ENCODE results near the gene BMAL1. TPM values are rescaled to one million over a fixed set of nuclear protein-coding genes. Genes with fewer than 3 reads are reported as not detected.

The BMAL1 gene
- total and polyA plus RNA-seq, 2 of the 4 experiments (the other 2 are of a cell fraction): 8.8 to 9.9 TPM

GRCh38 chr11:13368041-13368446, 90.5 kb downstream of the BMAL1 start:
- dilution Hi-C loops (cut with HindIII; ENCODE audit: low sequenced_read_pairs, unreplicated experiment) (no loop called here), in situ Hi-C loops (cut with MboI; ENCODE audit: low sequenced_read_pairs) (no loop called here), intact Hi-C loops (cut with micrococcal nuclease) (no loop called here)
- Histone ChIP-seq H2AK9ac (replicated peaks; ENCODE audit: low read depth, low read length, poor library complexity) (no peak overlapping the region), H2BK20ac (ENCODE audit: low read depth, low read length) (0 out of 2 replicates have a peak overlapping the region, but pooled peaks have one; percentile 41), H3K14ac (replicated peaks; ENCODE audit: low read depth, low read length) (no peak overlapping the region; the same call in 1 of the 2 replicates), H4K8ac (ENCODE audit: low read depth in 2 of 2, low read length in 2 of 2) (peak overlapping the region in 1 of 2 experiments; percentile 6; a peak in 1 of 4 replicates), H3K4me3 (ENCODE audit: insufficient read depth, low read depth, low read length) (no peak overlapping the region), H2BK5ac (ENCODE audit: low read depth, low read length, poor library complexity, severe bottlenecking) (peak overlapping the region; percentile 49), H3K9me3 (ENCODE audit: control insufficient read depth, insufficient read depth, low read length) (no peaks in the 10 kb centered on the region), H2BK15ac (ENCODE audit: low read depth, low read length) (no peak overlapping the region), H3K9me1 (ENCODE audit: insufficient read depth, low read length) (peaks cover 20% of the 10 kb centered on the region), H2AFZ (replicated peaks; ENCODE audit: low read length, poor library complexity) (no peak overlapping the region), H3K4me2 (ENCODE audit: low read depth, low read length) (peak overlapping the region; percentile 49; the same call in 1 of the 2 replicates), H3K4me1 (ENCODE audit: control insufficient read depth, insufficient read depth, low read length) (peaks cover 21% of the 10 kb centered on the region), H3K36me3 (ENCODE audit: control insufficient read depth, insufficient read depth, low read length) (peaks cover 10% of the 10 kb centered on the region), H2AK5ac (ENCODE audit: low read depth, low read length) (peak overlapping the region; percentile 0; the same call in 1 of the 2 replicates), H3K23ac (ENCODE audit: low read depth, low read length) (no peak overlapping the region), H3K79me1 (ENCODE audit: low read depth in 1 of 2, low read length in 2 of 2) (peaks cover 0 to 8% of the 10 kb centered on the region in 2 experiments; a peak in 1 of 4 replicates), H4K20me1 (ENCODE audit: insufficient read depth, low read length) (no peaks in the 10 kb centered on the region), H3K27me3 (ENCODE audit: control insufficient read depth, insufficient read depth, low read length) (no peaks in the 10 kb centered on the region), H4K91ac (ENCODE audit: insufficient read depth, low read depth, low read length) (peak overlapping the region; percentile 22; the same call in 1 of the 2 replicates), H3K4ac (ENCODE audit: low read depth, low read length) (peak overlapping the region; percentile 3; the same call in 1 of the 2 replicates), H4K5ac (ENCODE audit: low read depth, low read length) (no peak overlapping the region), H2BK120ac (ENCODE audit: low read depth, low read length) (no peak overlapping the region; the same call in 1 of the 2 replicates), H3K9ac (ENCODE audit: low read depth, low read length) (no peak overlapping the region), H3K27ac (ENCODE audit: insufficient read depth, low read length) (no peak overlapping the region), H3K18ac (ENCODE audit: low read depth, low read length) (no peak overlapping the region), H3K56ac (ENCODE audit: extremely low read depth, insufficient read depth, low read length) (no peak overlapping the region)
- ChIA-PET CTCF (no interaction called here), POLR2A (ENCODE audit: unreplicated experiment) (no interaction called here)
- 93% methylated on average over 5 of the region's 5 CpGs; no CpG with 5 or more reads in 1 of the 2 experiments for WGBS, 2 experiments (ENCODE audit: extremely low coverage in 2 of 2, insufficient read length in 1 of 2)
- no peak for TF ChIP-seq RFX5 (IDR thresholded peaks at IDR 0.05; ENCODE audit: low read depth, low read length)
- TF ChIP-seq MAFK (IDR thresholded peaks at IDR 0.05; ENCODE audit: low read depth, low read length): no peak
- TF ChIP-seq USF2 (IDR thresholded peaks at IDR 0.05; ENCODE audit: low read depth, low read length): no peak
- ATAC-seq (ENCODE audit: low read depth): peak; percentile 79
- DNase-seq: peak; percentile 55
- BruUV-seq (replicated peaks): no TSS peak

All from IMR-90 (cell line).